ENCODE measurements around the gene ERO1B.

The ERO1B gene

DNA sequence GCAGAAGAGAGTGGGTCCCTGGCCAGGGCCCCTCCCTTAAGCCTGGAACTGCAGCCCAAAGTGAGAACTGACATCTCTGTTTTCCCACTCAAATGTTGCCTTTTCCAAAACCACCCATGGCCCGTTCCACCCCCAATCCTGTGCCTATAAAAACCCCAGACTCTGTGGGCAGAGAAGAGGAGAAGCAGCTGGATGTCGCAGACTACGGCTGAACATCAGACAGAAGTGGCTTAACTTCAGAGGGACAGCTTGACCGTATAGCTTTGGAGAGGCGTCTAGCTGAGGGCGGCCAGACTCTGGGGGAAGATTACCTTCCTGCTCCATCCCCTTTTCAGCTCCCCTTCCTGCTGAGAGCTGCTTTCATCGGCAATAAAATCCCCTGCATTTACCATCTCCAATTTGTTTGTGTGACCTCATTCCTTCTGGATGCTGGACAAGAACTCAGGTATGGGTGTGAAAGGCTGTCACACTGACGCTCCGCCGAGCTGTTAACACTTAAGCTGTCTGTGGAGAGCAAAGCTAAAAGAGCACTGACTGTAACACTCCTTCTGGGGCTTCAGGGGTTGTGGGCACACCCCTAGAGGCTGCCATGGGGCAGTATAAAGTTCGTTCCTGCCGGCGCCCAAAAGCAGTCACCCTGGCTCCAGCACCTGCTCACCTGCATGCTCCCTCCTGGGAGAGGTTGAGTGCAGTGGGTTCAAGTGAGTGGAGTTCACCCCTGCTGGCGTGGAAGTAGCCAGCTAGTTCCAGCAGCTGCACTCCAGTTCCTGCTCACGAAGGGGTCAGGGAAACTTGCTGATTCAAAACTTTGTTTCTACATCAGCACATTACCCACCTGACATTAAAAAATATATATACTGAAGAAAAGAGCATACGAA, 19.6 kb upstream of the ERO1B start:
- TF ChIP-seq FOXP2 (optimal IDR thresholded peaks at IDR 0.05; ENCODE audit: borderline replicate concordance, extremely low read depth, extremely low read length, insufficient read depth) (no peak), TAF1 (IDR thresholded peaks at IDR 0.05; ENCODE audit: borderline replicate concordance, insufficient read depth, low read length) (no peak), POLR2AphosphoS5 (IDR thresholded peaks at IDR 0.05; ENCODE audit: low read depth, low read length) (no peak), SIN3A (IDR thresholded peaks at IDR 0.05; ENCODE audit: borderline replicate concordance, insufficient read depth, low read length) (no peak)
- TF ChIP-seq, protein P1, sequence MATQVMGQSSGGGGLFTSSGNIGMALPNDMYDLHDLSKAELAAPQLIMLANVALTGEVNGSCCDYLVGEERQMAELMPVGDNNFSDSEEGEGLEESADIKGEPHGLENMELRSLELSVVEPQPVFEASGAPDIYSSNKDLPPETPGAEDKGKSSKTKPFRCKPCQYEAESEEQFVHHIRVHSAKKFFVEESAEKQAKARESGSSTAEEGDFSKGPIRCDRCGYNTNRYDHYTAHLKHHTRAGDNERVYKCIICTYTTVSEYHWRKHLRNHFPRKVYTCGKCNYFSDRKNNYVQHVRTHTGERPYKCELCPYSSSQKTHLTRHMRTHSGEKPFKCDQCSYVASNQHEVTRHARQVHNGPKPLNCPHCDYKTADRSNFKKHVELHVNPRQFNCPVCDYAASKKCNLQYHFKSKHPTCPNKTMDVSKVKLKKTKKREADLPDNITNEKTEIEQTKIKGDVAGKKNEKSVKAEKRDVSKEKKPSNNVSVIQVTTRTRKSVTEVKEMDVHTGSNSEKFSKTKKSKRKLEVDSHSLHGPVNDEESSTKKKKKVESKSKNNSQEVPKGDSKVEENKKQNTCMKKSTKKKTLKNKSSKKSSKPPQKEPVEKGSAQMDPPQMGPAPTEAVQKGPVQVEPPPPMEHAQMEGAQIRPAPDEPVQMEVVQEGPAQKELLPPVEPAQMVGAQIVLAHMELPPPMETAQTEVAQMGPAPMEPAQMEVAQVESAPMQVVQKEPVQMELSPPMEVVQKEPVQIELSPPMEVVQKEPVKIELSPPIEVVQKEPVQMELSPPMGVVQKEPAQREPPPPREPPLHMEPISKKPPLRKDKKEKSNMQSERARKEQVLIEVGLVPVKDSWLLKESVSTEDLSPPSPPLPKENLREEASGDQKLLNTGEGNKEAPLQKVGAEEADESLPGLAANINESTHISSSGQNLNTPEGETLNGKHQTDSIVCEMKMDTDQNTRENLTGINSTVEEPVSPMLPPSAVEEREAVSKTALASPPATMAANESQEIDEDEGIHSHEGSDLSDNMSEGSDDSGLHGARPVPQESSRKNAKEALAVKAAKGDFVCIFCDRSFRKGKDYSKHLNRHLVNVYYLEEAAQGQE (IDR thresholded peaks at IDR 0.05; ENCODE audit: insufficient read depth in 1 of 2, low read depth in 2 of 2, low read length in 2 of 2) = no peak

DNA sequence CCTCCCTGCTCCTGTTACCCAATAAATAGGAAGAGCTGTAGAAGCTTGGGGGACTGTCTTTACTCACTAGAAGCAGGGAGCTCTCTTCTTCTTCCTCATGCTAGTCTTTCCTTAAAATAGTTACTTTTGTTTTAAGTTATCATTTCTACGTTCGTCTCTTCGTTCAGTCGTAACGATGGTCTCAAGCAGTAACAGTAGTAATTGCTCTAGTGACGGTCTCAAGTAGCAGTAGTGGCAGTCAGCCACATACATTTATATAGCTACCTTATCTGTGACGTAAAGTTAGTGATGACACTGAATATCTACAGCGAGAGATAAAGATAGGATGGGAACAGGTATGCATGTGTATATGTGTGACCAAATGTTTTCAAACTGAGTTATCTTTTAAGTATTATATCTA, 15.4 kb upstream of the ERO1B start:
- TF ChIP-seq FOXP2 (optimal IDR thresholded peaks at IDR 0.05; ENCODE audit: borderline replicate concordance, extremely low read depth, extremely low read length, insufficient read depth) (no peak), SIN3A (IDR thresholded peaks at IDR 0.05; ENCODE audit: borderline replicate concordance, insufficient read depth, low read length) (no peak), POLR2AphosphoS5 (IDR thresholded peaks at IDR 0.05; ENCODE audit: low read depth, low read length) (no peak), TAF1 (IDR thresholded peaks at IDR 0.05; ENCODE audit: borderline replicate concordance, insufficient read depth, low read length) (no peak)
- TF ChIP-seq, protein P1 (IDR thresholded peaks at IDR 0.05; ENCODE audit: insufficient read depth in 1 of 2, low read depth in 2 of 2, low read length in 2 of 2) = no peak

DNA sequence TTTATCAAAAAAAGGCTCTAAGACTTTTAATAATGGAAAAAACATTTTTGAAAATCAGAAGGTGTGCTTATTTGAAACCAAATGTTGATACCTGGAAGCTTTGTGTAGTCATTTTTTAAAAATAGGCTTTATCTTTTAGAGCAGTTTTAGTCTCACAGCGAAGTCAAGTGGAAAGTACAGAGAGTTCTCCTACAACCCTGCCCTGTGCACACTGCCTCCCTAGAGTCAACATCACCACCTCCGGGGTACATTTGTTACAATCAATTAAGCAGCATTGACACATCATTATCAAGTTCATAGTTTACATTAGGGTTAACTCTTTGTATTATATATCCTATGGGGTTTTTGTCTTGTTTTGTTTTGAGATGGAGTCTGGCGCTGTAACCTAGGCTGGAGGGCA, 10.7 kb upstream of the ERO1B start:
- TF ChIP-seq POLR2AphosphoS5 (IDR thresholded peaks at IDR 0.05; ENCODE audit: low read depth, low read length) = no peak

DNA sequence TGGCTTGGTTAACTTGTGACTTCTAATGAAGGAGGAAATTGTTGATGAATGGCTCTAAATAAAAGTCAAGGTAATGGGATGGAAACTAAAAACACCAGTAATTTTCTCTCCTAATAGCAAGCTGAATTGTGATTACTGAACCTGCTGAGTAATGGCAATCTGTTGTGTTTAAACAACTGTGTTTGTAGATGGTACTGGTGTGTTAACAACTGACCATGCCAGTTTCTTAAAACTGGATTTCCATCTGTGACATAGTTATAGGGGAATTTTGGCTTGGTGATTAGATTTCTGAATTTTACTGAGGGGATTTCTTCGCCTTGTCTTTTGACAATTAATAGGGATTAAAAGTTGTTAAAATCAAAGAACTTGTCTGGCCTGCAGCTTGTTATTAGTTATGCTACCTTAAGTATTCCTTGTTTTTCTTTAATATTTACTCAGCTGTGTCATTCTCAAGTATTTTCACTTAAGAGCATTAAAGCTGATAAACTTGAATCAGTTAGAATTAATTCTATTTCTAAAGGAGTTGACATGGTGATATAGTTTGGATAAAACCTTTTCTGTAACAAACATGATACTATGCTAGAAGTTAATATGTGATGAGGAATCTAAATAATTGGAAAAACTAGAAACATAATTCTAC, 7.9 kb upstream of the ERO1B start:
- TF ChIP-seq TAF1 (IDR thresholded peaks at IDR 0.05; ENCODE audit: borderline replicate concordance, insufficient read depth, low read length) (no peak), FOXP2 (optimal IDR thresholded peaks at IDR 0.05; ENCODE audit: borderline replicate concordance, extremely low read depth, extremely low read length, insufficient read depth) (no peak), SIN3A (IDR thresholded peaks at IDR 0.05; ENCODE audit: borderline replicate concordance, insufficient read depth, low read length) (no peak), POLR2AphosphoS5 (IDR thresholded peaks at IDR 0.05; ENCODE audit: low read depth, low read length) (no peak)
- TF ChIP-seq, protein P1 (IDR thresholded peaks at IDR 0.05; ENCODE audit: insufficient read depth in 1 of 2, low read depth in 2 of 2, low read length in 2 of 2) = no peak

DNA sequence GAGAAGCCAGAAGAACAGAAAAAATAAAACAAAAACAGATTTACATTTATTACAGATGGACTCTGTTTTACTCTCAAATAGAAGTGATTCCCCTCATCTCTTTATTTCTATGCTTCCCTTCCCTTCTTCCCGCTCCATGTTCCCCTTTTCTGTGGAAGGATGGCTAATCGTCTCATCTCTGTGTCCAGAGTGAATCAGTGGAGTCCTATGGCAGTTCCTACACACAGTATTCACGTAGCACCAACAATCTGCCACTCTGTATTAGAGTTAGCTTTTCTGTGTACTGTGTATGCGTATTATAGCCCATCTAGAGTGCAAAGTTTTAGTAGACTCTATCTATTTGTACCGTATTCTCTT, 6.8 kb upstream of the ERO1B start:
- TF ChIP-seq FOXP2 (optimal IDR thresholded peaks at IDR 0.05; ENCODE audit: borderline replicate concordance, extremely low read depth, extremely low read length, insufficient read depth) (no peak), TAF1 (IDR thresholded peaks at IDR 0.05; ENCODE audit: borderline replicate concordance, insufficient read depth, low read length) (no peak), SIN3A (IDR thresholded peaks at IDR 0.05; ENCODE audit: borderline replicate concordance, insufficient read depth, low read length) (no peak), POLR2AphosphoS5 (IDR thresholded peaks at IDR 0.05; ENCODE audit: low read depth, low read length) (no peak)
- TF ChIP-seq, protein P1 (IDR thresholded peaks at IDR 0.05; ENCODE audit: insufficient read depth in 1 of 2, low read depth in 2 of 2, low read length in 2 of 2) = no peak

All from PFSK-1 (cell line).